OCI-LY7 (cell line): ENCODE results near the gene IDI2.

Source experiments
- EZH2phosphoT487 ChIP-seq: fragments of 200-600 bp; sonication (generic); IDR thresholded peaks from 2 replicates; pipeline ENCODE4 v1.6.1; 2018; ENCODE audit warnings: low read depth, borderline replicate concordance, mild to moderate bottlenecking, mixed run types, antibody characterized with exemption, low read length, moderate library complexity, mixed read lengths
- TF ChIP-seq, protein P1 (sequence below): fragments of 200-600 bp; sonication (generic); conservative IDR thresholded peaks from 2 replicates; pipeline ENCODE4 v1.5.1; 2014; ENCODE audit warnings: mild to moderate bottlenecking, antibody characterized with exemption, low read length, moderate library complexity, mixed read lengths

DNA sequence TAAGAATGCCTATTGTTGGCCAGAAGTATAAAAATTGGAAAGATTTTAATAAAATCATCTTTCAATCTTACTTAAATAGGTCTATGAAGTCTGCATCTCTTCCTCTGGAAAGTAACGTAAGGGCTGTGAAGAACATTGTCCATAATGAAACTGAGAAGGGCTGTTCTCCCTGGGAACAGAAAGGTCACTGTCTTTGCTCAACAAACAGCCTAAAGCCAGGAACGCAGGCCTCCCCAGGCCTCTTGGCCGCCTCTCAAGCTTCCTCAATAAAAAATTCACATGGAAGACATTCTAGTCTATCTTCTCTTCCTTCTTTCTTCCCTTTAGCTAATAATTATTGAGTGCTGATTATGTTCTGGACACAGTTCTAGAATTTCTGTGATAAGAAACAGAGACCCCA, 9.1 kb upstream of the IDI2 start:
- TF ChIP-seq, protein P1, sequence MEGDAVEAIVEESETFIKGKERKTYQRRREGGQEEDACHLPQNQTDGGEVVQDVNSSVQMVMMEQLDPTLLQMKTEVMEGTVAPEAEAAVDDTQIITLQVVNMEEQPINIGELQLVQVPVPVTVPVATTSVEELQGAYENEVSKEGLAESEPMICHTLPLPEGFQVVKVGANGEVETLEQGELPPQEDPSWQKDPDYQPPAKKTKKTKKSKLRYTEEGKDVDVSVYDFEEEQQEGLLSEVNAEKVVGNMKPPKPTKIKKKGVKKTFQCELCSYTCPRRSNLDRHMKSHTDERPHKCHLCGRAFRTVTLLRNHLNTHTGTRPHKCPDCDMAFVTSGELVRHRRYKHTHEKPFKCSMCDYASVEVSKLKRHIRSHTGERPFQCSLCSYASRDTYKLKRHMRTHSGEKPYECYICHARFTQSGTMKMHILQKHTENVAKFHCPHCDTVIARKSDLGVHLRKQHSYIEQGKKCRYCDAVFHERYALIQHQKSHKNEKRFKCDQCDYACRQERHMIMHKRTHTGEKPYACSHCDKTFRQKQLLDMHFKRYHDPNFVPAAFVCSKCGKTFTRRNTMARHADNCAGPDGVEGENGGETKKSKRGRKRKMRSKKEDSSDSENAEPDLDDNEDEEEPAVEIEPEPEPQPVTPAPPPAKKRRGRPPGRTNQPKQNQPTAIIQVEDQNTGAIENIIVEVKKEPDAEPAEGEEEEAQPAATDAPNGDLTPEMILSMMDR, result no peak
- no peak for TF ChIP-seq EZH2phosphoT487
